Measurements from ENCODE around the gene CCDC159.

The CCDC159 gene

DNA sequence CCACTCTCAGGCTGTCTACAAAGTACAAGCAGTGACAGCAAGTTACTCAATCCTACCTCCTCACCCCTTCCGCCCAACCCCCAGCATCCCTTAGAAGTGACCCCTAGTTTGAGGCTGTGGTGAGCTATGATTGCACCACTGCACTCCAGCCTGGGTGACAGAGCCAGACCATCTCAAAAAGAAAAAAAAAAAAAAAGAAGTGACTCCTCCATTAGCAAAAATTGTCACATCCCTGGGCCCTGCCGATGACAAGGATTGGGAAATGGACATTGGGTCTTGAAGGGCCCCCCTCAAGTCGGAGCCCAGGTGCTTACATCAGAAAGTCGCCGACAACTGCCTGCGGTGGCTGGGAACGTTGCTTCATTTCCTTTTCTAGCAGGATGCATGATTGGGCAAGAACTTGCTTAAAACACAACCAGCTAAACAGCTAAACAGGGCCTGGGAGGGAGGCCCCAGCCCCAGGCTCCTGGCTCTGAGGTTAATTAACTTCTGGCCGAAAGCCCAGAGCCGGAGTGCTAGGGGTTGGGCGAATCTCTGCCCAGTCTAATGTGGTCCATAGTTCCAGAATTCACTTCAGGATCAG, 22.1 kb upstream of the CCDC159 start (continued):
- TF ChIP-seq FEZF1 (tag by site-specific recombination; IDR thresholded peaks at IDR 0.05): no peak
- no peak for TF ChIP-seq ZNF626 (tag by site-specific recombination; IDR thresholded peaks at IDR 0.05)
- TF ChIP-seq TRIM28 (IDR thresholded peaks at IDR 0.05; ENCODE audit: borderline replicate concordance, low read length): no peak
- TF ChIP-seq, protein P1, sequence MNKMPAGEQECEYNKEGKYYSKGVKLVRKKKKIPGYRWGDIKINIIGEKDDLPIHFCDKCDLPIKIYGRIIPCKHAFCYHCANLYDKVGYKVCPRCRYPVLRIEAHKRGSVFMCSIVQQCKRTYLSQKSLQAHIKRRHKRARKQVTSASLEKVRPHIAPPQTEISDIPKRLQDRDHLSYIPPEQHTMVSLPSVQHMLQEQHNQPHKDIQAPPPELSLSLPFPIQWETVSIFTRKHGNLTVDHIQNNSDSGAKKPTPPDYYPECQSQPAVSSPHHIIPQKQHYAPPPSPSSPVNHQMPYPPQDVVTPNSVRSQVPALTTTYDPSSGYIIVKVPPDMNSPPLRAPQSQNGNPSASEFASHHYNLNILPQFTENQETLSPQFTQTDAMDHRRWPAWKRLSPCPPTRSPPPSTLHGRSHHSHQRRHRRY (tag by site-specific recombination; IDR thresholded peaks at IDR 0.05): no peak
- no peak for TF ChIP-seq ZNF10 (tag by site-specific recombination; IDR thresholded peaks at IDR 0.05)

DNA sequence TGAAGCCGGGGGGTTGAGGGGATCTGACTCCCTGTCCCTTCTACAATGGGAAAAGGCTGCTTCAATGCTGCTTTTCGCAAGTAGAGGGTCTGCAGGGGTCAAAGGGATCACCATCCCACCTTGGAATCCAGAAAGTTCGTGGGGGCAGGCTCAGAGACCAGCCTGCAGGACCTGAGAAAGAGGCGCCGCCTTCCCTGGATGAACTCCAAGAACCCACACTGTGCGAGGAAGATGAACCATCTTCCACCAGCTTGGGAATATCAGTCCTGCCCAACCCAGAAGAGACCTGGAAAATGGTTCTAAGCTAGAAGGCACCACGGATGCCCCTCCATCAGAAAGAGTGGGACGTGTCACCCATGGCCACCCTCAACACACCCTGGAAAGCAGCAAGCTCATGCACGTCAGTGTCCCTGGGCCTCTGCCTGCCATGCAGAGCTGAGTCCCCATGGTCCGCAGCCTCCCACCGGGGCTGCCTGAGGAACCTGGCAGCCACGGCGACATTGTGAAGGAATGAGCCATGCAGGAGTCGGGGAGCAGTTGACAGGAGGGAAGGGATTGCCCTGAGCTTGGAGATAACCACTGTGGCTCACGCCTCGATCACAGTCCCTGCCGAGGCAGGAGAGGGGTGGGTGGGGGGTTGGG, 21.4 kb upstream of the CCDC159 start:
- H3K27ac ChIP-seq (ENCODE audit: extremely low read depth, low read depth, low read length): peak overlapping the region; percentile 63
- H3K9me3 ChIP-seq (ENCODE audit: control insufficient read depth, insufficient read depth, low read depth, low read length): no peaks in the 10 kb centered on the region
- peaks cover 20% of the 10 kb centered on the region for H3K4me1 ChIP-seq (ENCODE audit: control insufficient read depth, insufficient read depth, low read length)
- H3K36me3 ChIP-seq (ENCODE audit: control insufficient read depth in 2 of 2, insufficient read depth in 1 of 2, low read length in 2 of 2): peaks cover 0 to 6% of the 10 kb centered on the region in 2 experiments; a peak in 2 of 3 replicates
- ChIA-PET CTCF (interaction anchor here (0.6 to 1.9 kb wide), 3 partner anchors 31 to 286 kb away, joined by 4 to 6 read pairs (median 4); no protein-coding TSS in a partner anchor), POLR2A (interaction anchor here (0.8 to 4.1 kb wide), 8 partner anchors 15 to 57 kb away, joined by 3 to 14 read pairs (median 4); partner anchors contain the start of genes CCDC159, RAB3D, SWSAP1 and TMEM205)
- H3K4me3 ChIP-seq (ENCODE audit: low read depth, low read length): no peak overlapping the region
- TF ChIP-seq MZF1 (tag by site-specific recombination; IDR thresholded peaks at IDR 0.05; ENCODE audit: borderline replicate concordance) (0 out of 2 replicates have a peak, but pooled peaks have one; percentile 8), TRIM28 (IDR thresholded peaks at IDR 0.05; ENCODE audit: borderline replicate concordance, low read length) (no peak), ZIC2 (tag by site-specific recombination; IDR thresholded peaks at IDR 0.05) (peak; percentile 64)

DNA sequence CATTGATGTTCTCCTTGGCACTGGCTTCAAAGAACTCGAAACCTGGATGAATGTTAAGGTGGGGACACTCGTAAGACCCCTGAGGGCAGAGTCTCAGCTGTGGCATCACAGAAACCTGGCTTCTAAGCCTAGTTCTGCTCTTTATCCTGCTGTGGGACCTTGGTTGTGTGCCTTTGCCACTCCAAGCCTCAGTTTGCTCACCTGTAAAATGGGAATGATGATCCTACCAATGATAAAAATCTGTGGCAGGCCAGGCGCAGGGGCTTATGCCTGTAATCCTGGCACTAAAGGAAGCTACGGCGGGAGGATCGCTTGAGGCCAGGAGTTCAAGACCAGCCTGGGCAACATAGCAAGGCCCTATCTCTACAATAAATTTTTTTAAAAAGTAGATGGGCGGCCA, 20.8 kb upstream of the CCDC159 start:
- ChIA-PET CTCF (interaction anchor here (0.9 to 1.9 kb wide), 2 partner anchors 12 to 32 kb away, joined by 3 to 4 read pairs; no protein-coding TSS in a partner anchor), POLR2A (interaction anchor here (2.2 to 4.1 kb wide), 2 partner anchors 14 to 49 kb away, joined by 9 to 14 read pairs; partner anchors contain the start of genes RAB3D and SWSAP1)
- Histone ChIP-seq H3K4me1 (ENCODE audit: control insufficient read depth, insufficient read depth, low read length) (peaks cover 20% of the 10 kb centered on the region), H3K4me3 (ENCODE audit: low read depth, low read length) (no peak overlapping the region), H3K36me3 (ENCODE audit: control insufficient read depth in 2 of 2, insufficient read depth in 1 of 2, low read length in 2 of 2) (peaks cover 0 to 6% of the 10 kb centered on the region in 2 experiments; a peak in 2 of 3 replicates), H3K27ac (ENCODE audit: extremely low read depth, low read depth, low read length) (no peak overlapping the region), H3K9me3 (ENCODE audit: control insufficient read depth, insufficient read depth, low read depth, low read length) (no peaks in the 10 kb centered on the region)
- TF ChIP-seq ZNF121 (tag by site-specific recombination; IDR thresholded peaks at IDR 0.05) (peak; percentile 22; the same call in 1 of the 2 replicates), OSR2 (tag by site-specific recombination; IDR thresholded peaks at IDR 0.05) (no peak)

DNA sequence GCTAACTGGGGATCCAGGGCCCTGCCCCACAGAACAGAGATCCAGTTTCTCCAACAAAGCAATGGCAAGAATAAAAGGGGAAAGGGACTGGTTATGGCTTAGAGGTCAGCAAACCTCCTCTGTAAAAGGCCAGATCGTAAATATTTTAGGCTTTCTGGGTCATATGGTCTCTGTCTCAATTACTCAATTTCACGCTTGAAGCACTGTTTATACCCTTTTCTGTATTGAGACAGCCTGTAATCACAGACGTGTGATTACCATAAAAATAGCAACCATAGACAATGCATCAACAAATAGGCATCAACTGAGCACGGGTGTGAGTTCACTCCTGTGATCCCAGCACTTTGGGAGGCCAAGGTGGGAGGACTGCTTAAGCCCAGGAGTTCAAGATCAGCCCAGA, 16.2 kb upstream of the CCDC159 start:
- no peak overlapping the region for H3K27ac ChIP-seq (ENCODE audit: extremely low read depth, low read depth, low read length)
- H3K9me3 ChIP-seq (ENCODE audit: control insufficient read depth, insufficient read depth, low read depth, low read length): no peaks in the 10 kb centered on the region
- H3K36me3 ChIP-seq (ENCODE audit: control insufficient read depth in 2 of 2, insufficient read depth in 1 of 2, low read length in 2 of 2): peaks cover 5 to 17% of the 10 kb centered on the region in 2 experiments; a peak in 2 of 3 replicates
- TF ChIP-seq SP7 (tag by site-specific recombination; IDR thresholded peaks at IDR 0.05) (peak; percentile 97), ZNF747 (tag by site-specific recombination; IDR thresholded peaks at IDR 0.05) (no peak), FEZF1 (tag by site-specific recombination; IDR thresholded peaks at IDR 0.05) (peak; percentile 71)
- TF ChIP-seq, protein P2, sequence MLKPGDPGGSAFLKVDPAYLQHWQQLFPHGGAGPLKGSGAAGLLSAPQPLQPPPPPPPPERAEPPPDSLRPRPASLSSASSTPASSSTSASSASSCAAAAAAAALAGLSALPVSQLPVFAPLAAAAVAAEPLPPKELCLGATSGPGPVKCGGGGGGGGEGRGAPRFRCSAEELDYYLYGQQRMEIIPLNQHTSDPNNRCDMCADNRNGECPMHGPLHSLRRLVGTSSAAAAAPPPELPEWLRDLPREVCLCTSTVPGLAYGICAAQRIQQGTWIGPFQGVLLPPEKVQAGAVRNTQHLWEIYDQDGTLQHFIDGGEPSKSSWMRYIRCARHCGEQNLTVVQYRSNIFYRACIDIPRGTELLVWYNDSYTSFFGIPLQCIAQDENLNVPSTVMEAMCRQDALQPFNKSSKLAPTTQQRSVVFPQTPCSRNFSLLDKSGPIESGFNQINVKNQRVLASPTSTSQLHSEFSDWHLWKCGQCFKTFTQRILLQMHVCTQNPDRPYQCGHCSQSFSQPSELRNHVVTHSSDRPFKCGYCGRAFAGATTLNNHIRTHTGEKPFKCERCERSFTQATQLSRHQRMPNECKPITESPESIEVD (tag by site-specific recombination; IDR thresholded peaks at IDR 0.05): peak; percentile 58
- CTCF ChIA-PET: no interaction called here
- no peaks in the 10 kb centered on the region for H3K4me1 ChIP-seq (ENCODE audit: control insufficient read depth, insufficient read depth, low read length)
- POLR2A ChIA-PET: no interaction called here
- no peak overlapping the region for H3K4me3 ChIP-seq (ENCODE audit: low read depth, low read length)
